Measurements from ENCODE around the gene OLFML2B.

Gene OLFML2B

GRCh38 chr1:162003830-162004215, 19.8 kb downstream of the OLFML2B start:
- no peak for DNase-seq

- no peak for DNase-seq
Observed at GRCh38 chr1:162003061-162003829, 20.4 kb downstream of the OLFML2B start.

GRCh38 chr1:162000053-162000420, 23.6 kb downstream of the OLFML2B start:
- no peak for DNase-seq

- DNase-seq: no peak
Observed at GRCh38 chr1:161999301-162000052, 24.2 kb downstream of the OLFML2B start.

GRCh38 chr1:161998811-161999210, 24.9 kb downstream of the OLFML2B start:
- DNase-seq: no peak

- DNase-seq: no peak
Observed at GRCh38 chr1:161997152-161997551, 26.5 kb downstream of the OLFML2B start.

GRCh38 chr1:161994175-161994668, 29.4 kb downstream of the OLFML2B start:
- no peak for DNase-seq

GRCh38 chr1:161993576-161993975, 30.1 kb downstream of the OLFML2B start:
- DNase-seq: no peak

- DNase-seq: no peak
Observed at GRCh38 chr1:161989786-161990185, 33.9 kb downstream of the OLFML2B start.

GRCh38 chr1:161989108-161989507, 34.6 kb downstream of the OLFML2B start:
- DNase-seq: no peak

- no peak for DNase-seq
Observed at GRCh38 chr1:161988413-161988812, 35.3 kb downstream of the OLFML2B start.

GRCh38 chr1:161987872-161988271, 35.8 kb downstream of the OLFML2B start:
- no peak for DNase-seq

- DNase-seq: no peak
Observed at GRCh38 chr1:161987303-161987702, 36.4 kb downstream of the OLFML2B start.

GRCh38 chr1:161986328-161986727, 37.3 kb downstream of the OLFML2B start:
- DNase-seq: no peak

GRCh38 chr1:161985301-161985822, 38.3 kb downstream of the OLFML2B start:
- DNase-seq: no peak

- no peak for DNase-seq
Observed at GRCh38 chr1:161983725-161984124, 39.9 kb downstream of the OLFML2B start.

- DNase-seq: no peak
Observed at GRCh38 chr1:161982917-161983316, 40.8 kb downstream of the OLFML2B start.

GRCh38 chr1:161982507-161982895, 41.2 kb downstream of the OLFML2B start:
- DNase-seq: no peak

- no peak for DNase-seq
Observed at GRCh38 chr1:161981735-161982506, 41.7 kb downstream of the OLFML2B start.

GRCh38 chr1:161981126-161981525, 42.5 kb downstream of the OLFML2B start:
- DNase-seq: no peak

- no peak for DNase-seq
Observed at GRCh38 chr1:161978011-161978790, 45.5 kb downstream of the OLFML2B start.
